GM12864 (cell line): Measurements from ENCODE around the gene IFIT3.

Source experiments
- DNase-seq: peaks from one replicate; pipeline ENCODE4 v3.0.0-alpha.2; 2011; ENCODE audit warnings: low read depth
- H3K4me3 ChIP-seq: 2 replicates; pipeline ENCODE4 v1.5.1; 2011; ENCODE audit warnings: mild to moderate bottlenecking, low read depth, low read length, control low read depth
- TF ChIP-seq, protein P1 (sequence below): IDR thresholded peaks from 2 replicates; pipeline ENCODE4 v1.5.1; 2011; ENCODE audit warnings: low read depth, mild to moderate bottlenecking, moderate library complexity, low read length, control low read depth, inconsistent platforms; ENCODE audit errors: missing control alignments

IFIT3 gene

DNA sequence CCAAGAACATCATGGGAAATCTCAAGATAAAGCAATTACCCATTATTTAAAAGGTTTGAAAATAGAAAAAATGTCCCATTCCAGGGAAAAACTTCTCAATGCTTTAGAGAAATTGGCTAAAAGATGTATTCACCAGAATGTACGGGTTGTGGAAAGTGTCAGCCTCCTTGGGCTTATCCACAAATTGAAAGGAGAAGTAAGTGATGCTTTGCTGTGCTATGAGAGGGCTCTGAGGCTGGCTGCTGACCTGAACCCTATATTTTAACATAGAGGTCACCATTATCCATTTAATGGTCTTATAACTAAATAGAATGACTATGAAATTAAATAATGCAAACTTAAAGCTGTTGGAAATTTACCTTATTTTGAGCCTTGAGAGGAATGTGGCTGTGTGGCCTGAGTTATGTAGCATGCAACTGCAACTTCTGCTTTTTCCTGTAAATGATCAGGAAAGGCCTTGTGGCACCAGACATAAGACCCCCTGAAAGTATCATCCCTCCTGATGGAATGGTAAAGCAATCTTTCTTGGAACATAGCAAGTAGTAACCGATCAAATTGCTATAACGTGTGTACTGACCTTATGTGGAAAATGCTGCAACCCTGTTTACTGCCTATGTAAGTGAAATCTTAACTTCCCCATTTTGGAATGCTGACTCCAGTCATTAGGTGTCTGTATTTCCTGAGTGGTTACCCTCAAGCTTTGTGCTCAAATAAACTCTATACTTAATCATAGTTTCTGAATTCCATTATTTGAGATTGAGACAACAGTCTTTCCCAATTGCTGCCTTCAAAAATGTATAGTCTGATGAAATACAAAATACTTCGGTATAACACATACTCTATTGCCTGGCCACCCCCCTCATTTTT lies 56.9 kb downstream of the IFIT3 start:
- DNase-seq, result no peak
- TF ChIP-seq, protein P1, sequence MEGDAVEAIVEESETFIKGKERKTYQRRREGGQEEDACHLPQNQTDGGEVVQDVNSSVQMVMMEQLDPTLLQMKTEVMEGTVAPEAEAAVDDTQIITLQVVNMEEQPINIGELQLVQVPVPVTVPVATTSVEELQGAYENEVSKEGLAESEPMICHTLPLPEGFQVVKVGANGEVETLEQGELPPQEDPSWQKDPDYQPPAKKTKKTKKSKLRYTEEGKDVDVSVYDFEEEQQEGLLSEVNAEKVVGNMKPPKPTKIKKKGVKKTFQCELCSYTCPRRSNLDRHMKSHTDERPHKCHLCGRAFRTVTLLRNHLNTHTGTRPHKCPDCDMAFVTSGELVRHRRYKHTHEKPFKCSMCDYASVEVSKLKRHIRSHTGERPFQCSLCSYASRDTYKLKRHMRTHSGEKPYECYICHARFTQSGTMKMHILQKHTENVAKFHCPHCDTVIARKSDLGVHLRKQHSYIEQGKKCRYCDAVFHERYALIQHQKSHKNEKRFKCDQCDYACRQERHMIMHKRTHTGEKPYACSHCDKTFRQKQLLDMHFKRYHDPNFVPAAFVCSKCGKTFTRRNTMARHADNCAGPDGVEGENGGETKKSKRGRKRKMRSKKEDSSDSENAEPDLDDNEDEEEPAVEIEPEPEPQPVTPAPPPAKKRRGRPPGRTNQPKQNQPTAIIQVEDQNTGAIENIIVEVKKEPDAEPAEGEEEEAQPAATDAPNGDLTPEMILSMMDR, result no peak
- no peak overlapping the region for H3K4me3 ChIP-seq

DNA sequence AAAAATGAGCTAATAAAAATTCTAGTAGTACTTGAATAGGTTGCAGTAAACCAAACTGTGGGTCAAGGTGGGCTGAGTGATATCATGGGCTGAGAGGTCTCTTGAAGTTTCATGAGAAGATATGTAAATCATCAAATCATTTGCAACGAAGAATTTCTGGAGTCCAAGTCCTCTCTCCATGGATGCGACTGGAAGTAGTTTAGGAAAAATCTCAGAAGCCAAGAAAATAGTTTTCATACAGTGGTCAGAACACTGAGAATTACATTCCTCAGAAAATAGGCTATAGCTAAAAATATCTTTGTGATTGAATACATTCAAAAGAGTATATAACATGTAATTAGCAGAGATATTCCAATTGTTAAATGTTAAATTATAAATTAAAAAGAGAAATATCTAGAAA lies 61.0 kb downstream of the IFIT3 start:
- TF ChIP-seq, protein P1, result no peak
- no peak for DNase-seq
- no peak overlapping the region for H3K4me3 ChIP-seq

DNA sequence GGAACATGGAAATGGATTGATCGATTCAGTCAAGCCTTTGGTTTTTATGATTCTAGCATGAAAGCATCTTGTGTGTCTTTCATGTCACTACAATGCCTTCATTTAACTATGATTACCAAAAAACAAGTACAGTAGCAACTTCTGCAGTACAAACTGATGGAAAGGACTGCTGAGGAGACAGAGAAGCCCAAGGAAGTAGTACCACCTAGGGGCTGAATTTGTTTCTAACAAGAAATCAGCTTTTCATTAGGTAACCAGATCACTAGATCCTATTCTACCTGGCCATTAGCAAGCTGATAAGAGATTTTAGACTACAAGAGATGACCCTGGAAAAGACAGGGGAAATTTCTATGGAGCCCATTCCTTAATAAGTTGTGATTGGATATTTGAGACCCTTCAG lies 61.5 kb downstream of the IFIT3 start:
- no peak for DNase-seq
- no peak overlapping the region for H3K4me3 ChIP-seq
- TF ChIP-seq, protein P1, result peak; percentile 33
